GM13976 (cell line): ENCODE measurements around the gene ACAD10.
"Not testable (repeated sequence)": the region's sequence is repeated elsewhere in the genome, so short reads cannot be mapped to it uniquely, and the experiment has no call there.

Source experiments
- DNase-seq: peaks from one replicate; pipeline ENCODE4 v3.0.0; 2012; ENCODE audit warnings: low spot score
- in situ Hi-C: fragments of 300-500 bp; cut with MboI; formaldehyde crosslinking; loops from one replicate; pipeline ENCODE4 v1.12.0; 2022; ENCODE audit warnings: low sequenced_read_pairs, mixed read lengths, inconsistent platforms; ENCODE audit not compliant: unreplicated experiment
- TF ChIP-seq, protein P1 (sequence below): IDR thresholded peaks from 2 replicates; pipeline ENCODE4 v1.5.1; 2012; ENCODE audit warnings: borderline replicate concordance, mild to moderate bottlenecking; ENCODE audit not compliant: insufficient read depth; ENCODE audit errors: extremely low read depth, missing control alignments, control extremely low read depth

Gene ACAD10

DNA sequence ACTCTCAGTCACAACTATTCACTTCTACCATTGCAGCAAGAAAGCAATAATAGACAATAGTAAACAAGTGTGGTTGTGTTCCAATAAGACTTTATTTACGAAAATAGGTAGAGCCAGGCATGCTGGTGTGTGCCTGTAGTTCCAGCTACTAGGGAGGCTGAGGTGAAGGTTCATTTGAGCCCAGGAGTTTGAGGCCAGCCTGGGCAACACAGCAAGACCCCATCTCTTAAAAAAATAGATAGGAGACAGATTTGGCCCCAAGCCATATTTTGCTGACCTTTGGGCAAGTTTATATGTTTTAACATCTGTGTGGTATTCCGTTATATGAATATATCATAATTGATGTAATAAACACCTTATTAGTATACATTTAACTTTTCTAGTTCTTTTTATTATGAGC is 14.1 kb downstream of the ACAD10 start:
- TF ChIP-seq, protein P1, sequence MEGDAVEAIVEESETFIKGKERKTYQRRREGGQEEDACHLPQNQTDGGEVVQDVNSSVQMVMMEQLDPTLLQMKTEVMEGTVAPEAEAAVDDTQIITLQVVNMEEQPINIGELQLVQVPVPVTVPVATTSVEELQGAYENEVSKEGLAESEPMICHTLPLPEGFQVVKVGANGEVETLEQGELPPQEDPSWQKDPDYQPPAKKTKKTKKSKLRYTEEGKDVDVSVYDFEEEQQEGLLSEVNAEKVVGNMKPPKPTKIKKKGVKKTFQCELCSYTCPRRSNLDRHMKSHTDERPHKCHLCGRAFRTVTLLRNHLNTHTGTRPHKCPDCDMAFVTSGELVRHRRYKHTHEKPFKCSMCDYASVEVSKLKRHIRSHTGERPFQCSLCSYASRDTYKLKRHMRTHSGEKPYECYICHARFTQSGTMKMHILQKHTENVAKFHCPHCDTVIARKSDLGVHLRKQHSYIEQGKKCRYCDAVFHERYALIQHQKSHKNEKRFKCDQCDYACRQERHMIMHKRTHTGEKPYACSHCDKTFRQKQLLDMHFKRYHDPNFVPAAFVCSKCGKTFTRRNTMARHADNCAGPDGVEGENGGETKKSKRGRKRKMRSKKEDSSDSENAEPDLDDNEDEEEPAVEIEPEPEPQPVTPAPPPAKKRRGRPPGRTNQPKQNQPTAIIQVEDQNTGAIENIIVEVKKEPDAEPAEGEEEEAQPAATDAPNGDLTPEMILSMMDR = no peak
- in situ Hi-C loops = no loop called here
- DNase-seq = no peak

DNA sequence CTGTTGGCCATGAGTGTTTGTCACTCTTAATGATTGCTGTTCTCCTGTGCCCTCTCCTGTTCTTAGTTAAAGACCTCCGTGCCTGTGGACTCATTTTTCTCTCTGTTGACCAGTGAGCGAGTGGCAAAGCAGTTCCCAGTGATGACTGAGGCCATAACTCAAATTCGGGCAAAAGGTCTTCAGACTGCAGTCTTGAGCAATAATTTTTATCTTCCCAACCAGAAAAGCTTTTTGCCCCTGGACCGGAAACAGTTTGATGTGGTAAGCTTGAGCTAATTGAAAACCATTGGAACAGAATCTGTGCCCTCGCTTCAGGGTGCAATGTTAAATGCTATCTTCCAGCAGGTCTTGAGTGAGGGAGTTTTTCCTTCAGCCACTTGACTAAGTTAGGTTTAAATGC is 19.8 kb downstream of the ACAD10 start:
- DNase-seq = no peak
- TF ChIP-seq, protein P1 = no peak
- in situ Hi-C loops = no loop called here

DNA sequence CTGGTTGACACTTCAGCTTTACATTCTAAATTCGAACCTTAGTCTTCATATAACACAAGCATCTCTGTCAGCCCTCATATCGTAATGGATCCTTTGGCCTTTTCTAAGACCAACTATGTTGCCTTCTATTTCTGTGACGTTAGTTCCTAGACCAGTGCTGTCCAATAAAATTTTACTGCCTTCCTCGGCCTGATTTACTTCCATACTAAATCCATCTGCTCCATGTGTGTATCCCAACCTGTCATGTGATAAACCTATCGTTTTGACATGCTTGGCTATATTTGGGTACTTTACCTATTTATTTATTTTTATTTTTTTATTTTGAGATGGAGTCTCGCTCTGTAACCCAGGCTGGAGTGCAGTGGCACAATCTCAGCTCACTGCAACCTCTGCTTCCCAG is 20.3 kb downstream of the ACAD10 start:
- TF ChIP-seq, protein P1 = no peak
- no peak for DNase-seq
- in situ Hi-C loops = no loop called here

DNA sequence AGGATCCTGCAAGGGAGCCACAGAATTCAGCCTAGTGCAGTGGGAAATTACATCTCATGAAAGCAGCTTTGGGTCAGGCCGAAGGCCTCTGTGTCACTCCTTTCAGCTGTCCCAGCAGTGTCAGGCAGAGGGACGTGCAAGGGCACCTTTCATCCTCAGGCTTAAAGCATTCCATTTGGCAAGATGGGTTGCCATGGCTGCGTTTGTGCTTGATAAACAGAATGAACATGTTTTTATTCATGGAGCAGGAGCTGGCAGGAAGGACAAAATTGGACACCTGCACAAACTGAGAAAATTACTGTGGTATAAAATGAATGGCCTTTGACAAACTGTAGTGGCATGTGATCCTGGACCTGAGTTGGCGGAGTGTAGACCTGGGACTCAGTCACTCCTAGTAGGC is 29.4 kb downstream of the ACAD10 start:
- TF ChIP-seq, protein P1 = no peak
- no peak for DNase-seq
- in situ Hi-C loops = no loop called here

DNA sequence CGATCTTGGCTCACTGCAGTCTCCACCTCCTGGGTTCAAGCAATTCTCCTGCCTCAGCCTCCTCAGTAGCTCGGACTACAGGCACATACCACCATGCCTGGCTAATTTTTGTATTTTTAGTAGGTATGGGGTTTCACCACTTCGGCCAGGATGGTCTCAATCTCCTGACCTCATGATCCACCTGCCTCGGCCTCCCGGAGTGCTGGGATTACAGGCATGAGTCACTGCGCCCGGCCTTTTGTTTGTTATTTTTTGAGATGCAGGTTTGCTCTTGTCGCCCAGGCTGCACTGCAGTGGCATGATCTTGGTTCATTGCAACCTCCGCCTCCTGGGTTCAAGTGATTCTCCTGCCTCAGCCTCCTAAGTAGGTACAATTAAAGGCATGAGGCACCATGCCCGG is 33.5 kb downstream of the ACAD10 start:
- not testable (repeated sequence) for DNase-seq

DNA sequence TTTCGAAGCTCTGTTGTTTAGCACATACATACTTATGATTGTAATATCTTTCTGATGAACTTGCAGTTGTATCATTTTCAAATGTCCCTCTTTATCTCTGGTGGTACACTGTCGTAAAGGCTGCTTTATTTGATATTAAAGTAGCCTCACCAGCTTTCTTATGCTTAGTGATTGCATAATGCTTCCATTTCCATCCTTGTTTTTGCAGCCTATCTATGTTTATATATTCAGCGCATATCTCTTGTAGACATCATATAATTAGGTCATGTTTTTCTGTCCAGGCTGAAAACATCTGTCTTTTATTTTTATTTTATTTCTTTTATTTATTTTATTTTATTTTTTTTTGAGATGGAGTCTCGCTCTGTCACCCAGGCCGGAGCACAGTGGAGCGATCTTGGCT is 34.6 kb downstream of the ACAD10 start:
- TF ChIP-seq, protein P1 = no peak
- in situ Hi-C loops = no loop called here
- DNase-seq = no peak

More for the DNA sequence above, 33.5 kb downstream of the ACAD10 start:
- in situ Hi-C loops = not testable (repeated sequence)

DNA sequence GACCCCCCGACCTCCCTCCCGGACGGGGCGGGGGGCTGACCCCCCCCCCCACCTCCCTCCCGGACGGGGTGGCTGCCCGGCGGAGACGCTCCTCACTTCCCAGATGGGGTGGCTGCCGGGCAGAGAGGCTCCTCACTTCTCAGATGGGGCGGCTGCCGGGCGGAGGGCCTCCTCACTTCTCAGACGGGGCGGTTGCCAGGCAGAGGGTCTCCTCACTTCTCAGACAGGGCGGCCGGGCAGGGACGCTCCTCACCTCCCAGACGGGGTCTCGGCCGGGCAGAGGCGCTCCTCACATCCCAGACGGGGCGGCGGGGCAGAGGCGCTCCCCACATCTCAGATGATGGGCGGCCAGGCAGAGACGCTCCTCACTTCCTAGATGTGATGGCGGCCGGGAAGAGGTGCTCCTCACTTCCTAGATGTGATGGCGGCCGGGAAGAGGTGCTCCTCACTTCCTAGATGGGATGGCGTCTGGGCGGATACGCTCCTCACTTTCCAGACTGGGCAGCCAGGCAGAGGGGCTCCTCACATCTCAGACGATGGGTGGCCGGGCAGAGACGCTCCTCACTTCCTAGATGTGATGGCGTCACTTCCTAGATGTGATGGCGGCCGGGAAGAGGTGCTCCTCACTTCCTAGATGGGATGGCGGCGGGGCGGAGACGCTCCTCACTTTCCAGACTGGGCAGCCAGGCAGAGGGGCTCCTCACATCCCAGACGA is 38.0 kb downstream of the ACAD10 start:
- in situ Hi-C loops = not testable (repeated sequence)

DNA sequence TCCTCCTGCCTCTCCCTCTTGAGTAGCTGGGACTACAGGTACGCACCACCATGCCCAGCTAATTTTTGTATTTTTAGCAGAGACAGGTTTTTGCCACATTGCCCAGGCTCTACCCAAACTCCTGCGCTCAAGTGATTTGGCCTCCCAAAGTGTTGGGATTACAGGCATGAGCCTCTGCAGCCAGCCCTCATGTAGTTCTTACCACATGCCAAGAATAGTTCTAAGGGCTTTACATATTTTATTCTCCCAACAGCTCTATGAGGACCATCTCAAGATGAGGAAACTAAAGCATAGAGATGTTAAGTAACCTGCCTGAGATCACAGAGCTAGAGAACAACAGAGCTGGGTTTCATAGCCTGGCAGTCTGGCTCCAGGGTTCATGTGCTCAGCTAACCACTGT is 42.9 kb downstream of the ACAD10 start:
- no peak for DNase-seq
- in situ Hi-C loops = no loop called here
- TF ChIP-seq, protein P1 = no peak

More for the DNA sequence above, 38.0 kb downstream of the ACAD10 start:
- not testable (repeated sequence) for DNase-seq
